CMK (cell line): ENCODE measurements around the gene DNAJC28.
"Not testable (repeated sequence)": the region's sequence is repeated elsewhere in the genome, so short reads cannot be mapped to it uniquely, and the experiment has no call there.

Source experiments
- DNase-seq: peaks from one replicate; pipeline ENCODE4 v3.0.0-alpha.2; 2010; ENCODE audit warnings: low read depth

DNAJC28 gene

GRCh38 chr21:33491373-33492102 lies at the start of gene DNAJC28:
DNAJC28 (minus strand) TSS chr21:33491716; CDS start chr21:33489393, 2,323 bp downstream.
- peak; percentile 98 for DNase-seq

- DNase-seq = peak; percentile 59
Measured at GRCh38 chr21:33541105-33541711, 49.7 kb upstream of the DNAJC28 start.

DNA sequence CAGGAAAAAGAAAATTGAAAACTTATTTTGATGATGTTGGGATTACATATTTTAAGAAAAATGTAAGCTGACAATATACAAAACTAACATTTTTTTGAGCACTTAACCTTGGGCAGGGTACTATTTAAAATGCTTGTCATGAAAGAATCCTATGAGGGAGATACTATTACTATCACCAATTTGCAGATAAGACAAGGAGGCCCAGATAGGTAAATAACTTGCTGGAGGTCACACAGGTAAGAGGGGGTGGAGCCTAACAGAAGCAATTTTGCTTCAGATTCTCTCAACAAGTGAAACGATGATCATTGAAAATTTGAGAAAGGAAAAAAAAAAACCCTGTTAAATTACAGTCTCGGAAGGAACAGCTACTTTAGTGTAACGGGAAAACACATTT lies 49.2 kb upstream of the DNAJC28 start:
- DNase-seq = no peak

DNA sequence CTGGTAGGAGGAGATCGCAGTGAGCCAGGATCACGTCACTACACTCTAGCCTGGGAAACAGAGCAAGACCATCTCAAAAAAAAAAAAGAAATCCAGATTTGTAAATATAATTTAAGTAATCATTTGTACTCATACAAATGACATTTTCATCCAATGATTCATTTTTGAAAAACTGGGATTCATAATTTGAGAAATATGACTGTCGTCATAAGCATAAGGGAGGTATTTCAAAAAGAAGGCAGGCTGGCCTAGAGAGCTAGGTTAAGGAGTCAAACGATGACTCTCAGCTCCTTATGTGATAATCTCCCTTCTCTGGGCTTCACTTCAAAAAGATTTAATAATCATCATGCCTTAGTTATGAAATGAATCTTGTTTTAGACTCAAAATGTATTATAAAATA lies 48.1 kb upstream of the DNAJC28 start:
- DNase-seq = no peak

DNA sequence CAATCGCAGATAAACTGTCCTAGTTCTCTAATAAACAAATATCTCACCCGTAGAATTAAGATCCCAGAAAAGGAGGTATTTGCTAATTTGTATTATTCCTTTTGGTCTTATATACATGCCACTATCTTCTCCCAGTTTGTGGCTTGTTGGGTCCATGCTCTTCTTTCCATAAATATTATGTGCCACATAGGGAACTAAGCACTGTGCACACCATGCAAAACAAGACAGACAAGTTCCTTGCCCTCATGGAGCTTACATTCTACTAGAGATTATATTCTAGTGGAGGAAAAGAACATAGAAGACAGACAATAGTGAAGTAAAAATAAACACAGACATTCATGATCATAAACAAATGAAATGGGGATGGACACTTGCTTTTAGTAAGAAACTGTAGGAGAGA lies 45.7 kb upstream of the DNAJC28 start:
- no peak for DNase-seq

GRCh38 chr21:33531007-33531406 lies 39.5 kb upstream of the DNAJC28 start:
- DNase-seq = no peak

DNA sequence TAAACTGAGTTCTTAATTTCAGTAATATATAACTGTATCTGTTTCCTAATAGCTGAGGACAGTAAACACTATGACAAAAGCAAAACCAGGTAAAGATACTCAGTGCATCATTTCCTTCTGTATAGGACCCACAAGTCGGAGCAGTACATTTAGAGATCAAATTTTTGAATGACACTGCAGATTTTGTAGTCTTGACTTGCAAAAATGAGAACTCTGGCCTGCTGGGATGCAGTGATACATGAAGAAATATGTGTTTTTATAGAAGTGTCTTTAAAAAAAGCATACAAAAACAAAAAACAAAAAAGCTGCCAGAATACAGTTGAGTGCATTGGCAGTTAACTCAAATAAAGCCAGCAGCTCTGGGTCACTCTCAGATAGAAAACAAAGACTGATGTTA lies 31.4 kb upstream of the DNAJC28 start:
- no peak for DNase-seq

DNA sequence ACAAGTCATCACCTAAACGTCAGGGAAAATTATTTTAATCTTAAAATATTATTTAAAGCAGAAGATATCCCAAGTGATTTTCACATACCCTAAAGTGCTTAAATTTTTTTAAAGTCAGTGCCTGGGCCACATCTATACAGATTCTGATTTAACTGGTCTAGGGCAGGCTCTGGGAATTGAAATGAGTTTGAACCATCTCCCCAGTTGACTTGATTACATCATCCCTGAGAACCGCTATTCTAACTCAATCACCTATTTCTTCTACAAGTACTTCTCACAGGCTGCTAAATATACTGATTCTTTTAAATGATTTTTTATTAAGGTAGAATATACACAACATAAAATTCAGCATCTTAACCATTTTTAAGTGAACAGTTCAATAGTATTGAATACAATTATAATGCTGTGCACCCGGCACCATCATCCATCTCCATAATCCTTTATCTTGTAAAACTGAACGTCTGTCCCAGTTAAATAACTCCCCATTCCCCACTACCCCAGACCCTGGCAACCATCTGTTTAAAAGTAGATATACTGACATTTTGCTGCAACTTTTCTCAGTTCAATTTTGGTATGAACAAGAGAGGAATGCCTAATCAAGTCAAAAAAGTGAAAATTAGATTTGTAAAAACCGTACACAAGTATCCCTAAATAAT lies 30.9 kb upstream of the DNAJC28 start:
- no peak for DNase-seq

- DNase-seq = no peak
Measured at GRCh38 chr21:33518899-33519298, 27.4 kb upstream of the DNAJC28 start.

GRCh38 chr21:33514229-33514628 lies 22.7 kb upstream of the DNAJC28 start:
- DNase-seq = no peak

DNA sequence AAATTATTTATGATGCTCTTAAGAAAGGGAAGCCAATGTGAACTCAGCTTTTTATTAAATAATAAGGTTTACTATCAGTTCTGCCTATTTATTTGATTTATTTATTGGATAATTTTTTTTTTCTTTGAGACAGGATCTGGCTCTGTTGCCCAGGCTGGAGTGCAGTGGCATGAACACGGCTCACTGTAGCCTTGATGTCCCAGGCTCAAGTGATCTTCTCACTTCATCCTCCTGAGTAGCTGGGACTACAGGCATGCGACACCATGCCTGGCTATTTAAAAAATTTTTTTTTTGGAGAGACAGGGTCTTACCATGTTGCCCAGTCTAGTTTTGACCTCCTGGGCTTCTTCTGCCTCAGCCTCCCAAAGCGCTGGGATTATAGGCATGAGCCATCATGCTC lies 21.0 kb upstream of the DNAJC28 start:
- DNase-seq = no peak

DNA sequence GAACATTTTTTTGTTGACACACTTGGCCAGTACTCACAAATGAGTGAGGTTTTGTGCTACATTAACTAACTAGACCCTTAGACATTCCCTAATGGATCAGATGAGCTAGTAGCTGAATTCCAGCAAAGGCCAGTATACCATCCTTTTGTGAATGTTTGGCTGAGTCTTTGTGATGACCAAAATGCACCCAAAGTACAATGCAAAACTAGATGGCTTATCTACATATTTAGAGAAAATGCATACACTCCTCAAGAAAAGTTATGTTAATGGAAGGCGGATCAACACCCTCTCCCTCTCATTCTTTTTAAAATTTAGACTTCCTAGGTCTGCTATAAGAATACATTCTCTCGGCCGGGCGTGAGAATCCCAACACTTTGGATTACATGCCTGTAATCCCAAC lies 20.1 kb upstream of the DNAJC28 start:
- DNase-seq = no peak

DNA sequence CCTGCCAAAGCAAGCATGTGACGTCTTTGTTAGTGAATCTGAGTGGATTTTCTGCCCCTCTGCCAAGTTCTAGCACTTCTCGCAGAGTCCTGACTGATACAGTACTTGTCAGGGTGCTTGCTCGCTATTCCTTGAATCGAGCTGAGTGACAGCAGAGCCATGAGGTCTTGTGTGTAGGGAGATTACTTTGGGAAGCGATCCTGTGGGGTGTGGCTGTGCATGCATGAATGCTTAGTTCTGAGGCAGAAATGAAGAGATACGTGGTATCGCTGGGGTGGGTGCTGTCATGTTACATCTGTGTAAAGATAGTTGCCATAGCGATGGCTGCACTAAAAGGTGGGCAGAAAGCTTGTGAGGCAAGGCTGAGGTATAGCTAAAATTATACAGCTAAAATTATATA lies 19.3 kb upstream of the DNAJC28 start:
- DNase-seq = no peak

GRCh38 chr21:33507003-33507402 lies 15.5 kb upstream of the DNAJC28 start:
- not testable (repeated sequence) for DNase-seq

- no peak for DNase-seq
Measured at GRCh38 chr21:33505833-33506232, 14.3 kb upstream of the DNAJC28 start.

- DNase-seq = no peak
Measured at GRCh38 chr21:33496345-33496744, 4.8 kb upstream of the DNAJC28 start.

- DNase-seq = no peak
Measured at GRCh38 chr21:33495743-33496142, 4.2 kb upstream of the DNAJC28 start.

DNA sequence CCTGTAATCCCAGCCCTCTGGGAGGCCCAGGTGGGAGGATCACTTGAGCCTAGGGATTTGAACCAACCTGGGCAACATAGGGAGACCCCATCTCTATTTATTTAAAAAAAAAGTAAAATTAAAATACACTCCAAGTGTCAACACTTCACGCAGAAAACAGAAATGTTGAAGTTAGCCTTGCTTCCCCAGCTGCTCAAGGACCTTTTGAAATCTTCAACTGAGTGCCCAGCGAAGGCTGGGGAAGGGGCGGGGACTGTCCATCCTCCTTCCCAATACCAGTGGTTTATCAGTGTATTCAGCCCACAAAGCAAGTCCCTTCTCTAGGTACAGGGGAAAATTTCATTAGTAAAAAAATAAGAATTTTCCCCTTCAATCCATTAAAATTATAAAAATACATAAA lies 2.2 kb upstream of the DNAJC28 start:
- no peak for DNase-seq

DNA sequence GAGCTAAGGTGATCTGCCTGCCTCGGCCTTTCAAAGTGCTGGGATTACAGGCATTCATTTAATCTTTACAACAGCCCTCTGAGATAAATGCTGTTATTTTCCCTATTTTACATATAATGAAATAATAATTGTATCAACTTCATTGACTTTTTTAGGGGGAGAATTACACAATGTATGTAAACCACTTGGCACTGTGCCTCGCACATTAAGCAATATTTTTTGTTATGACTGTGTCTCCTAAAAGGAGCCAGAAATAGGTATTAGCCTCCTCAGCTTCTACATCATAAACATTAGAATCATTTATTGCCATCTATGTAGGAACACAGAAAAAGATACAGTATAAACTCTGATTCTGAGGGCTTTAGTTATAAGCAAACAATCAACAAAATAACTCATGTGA lies 1.1 kb upstream of the DNAJC28 start:
- no peak for DNase-seq

DNA sequence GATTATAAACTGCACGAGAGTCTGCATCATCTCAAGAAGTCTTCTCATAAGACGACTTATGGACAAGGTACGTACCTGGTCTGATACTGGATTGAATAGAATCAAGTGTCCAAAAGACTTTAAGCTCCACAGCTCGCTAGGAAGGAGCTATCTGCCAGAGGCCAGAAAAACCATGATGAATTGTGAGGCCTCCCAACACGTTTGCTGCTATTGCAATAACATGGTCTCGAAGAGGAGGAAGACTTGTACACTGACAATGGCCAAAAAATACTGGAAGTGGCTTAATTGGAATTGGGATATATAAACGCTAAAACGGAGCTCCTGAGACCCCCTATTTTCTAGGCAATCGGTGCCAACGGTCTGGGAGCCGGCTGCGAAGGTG lies 534 bp downstream of the DNAJC28 start:
- no peak for DNase-seq

DNA sequence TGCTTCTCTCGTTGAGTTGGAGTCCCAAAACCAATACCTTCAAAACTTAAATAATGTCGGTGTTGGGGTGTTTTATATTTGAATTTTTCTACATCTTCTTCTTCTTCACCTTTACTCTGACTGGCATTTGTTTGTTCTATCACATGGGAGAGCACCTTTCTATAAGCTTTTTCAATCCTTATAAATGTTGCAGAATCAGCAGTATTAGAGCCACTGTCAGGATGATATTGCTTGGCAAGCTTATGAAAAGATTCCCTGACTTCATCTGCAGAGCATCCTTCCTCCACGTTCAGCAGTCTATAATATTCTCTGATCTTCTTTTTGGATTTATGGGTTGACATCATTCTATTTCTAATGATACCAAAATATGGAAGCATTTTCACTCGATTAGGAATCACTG lies 2.6 kb downstream of the DNAJC28 start:
- no peak for DNase-seq

DNA sequence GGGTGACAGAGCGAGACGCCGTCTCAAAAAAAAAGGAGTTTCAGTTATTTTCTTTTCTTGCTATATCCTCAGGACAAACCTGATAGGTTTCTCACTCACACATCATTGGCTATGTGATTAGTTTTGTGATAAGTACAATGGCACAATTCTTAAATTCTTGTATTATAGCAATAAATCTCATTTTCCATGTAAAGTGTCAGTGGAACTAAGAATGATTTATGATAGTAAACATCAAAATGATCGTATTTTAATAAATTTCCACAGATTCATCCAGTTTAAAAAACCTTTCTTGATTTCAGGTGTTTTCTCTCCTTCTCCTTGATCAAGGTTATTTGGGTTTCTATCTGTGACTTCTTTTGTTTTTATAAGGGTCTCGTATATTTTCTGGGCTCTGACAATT lies 3.5 kb downstream of the DNAJC28 start:
- no peak for DNase-seq

DNA sequence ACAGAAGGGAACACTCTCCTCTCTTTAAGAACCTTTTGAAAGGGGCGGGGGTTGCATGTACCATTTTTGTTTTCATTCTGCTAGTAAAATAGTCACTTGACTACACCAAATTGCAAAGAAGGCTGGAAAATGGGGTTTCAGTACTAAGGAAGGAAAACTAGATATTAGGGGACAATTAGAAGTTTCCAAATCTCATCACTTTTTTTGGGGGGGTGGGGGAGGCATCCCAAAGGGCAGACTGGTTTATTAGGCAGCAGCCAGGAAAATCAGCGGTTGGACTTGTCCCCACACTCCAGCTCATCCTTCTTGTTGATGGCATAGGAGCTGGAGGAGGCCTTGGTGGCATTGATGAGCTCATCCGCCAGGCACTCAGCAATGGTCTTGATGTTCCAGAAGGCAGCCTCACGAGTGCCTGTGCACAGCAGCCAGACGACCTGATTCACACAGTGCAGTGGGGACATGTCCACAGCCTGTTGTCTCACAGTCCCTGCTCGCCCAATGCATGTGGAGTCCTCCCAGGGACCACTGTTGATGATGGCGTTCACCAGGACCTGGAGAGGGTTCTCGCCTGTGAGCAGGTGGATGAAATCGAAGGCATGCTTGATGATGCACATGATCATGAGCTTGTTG lies 10.1 kb downstream of the DNAJC28 start:
- DNase-seq = no peak
